Skeletal muscle satellite cell (primary cell): ENCODE data around the gene TNFRSF9.
"Not testable (repeated sequence)": the region's sequence is repeated elsewhere in the genome, so short reads cannot be mapped to it uniquely, and the experiment has no call there.

ENCODE experiments used
- H3K27me3 ChIP-seq: 2 replicates; pipeline ENCODE4 v1.7.0; 2013; ENCODE audit warnings: low read length; ENCODE audit not compliant: control insufficient read depth, insufficient read depth
- H3K36me3 ChIP-seq: 2 replicates; pipeline ENCODE4 v1.7.0; 2013; ENCODE audit warnings: mild to moderate bottlenecking, control low read depth, low read length; ENCODE audit not compliant: insufficient read depth
- H3K4me1 ChIP-seq: 2 replicates; pipeline ENCODE4 v1.7.0; 2013; ENCODE audit warnings: low read length; ENCODE audit not compliant: control insufficient read depth, insufficient read depth
- H3K4me2 ChIP-seq: 2 replicates; pipeline ENCODE4 v1.7.0; 2013; ENCODE audit warnings: mild to moderate bottlenecking, low read length
- H3K4me3 ChIP-seq: 2 replicates; pipeline ENCODE4 v1.7.0; 2013; ENCODE audit warnings: low read length
- H3K9ac ChIP-seq: 2 replicates; pipeline ENCODE4 v1.7.0; 2013; ENCODE audit warnings: mild to moderate bottlenecking, low read depth, low read length, moderate library complexity
- H3K9me3 ChIP-seq: replicated peaks from 2 replicates; pipeline ENCODE4 v1.7.0; 2013; ENCODE audit warnings: mild to moderate bottlenecking, control low read depth, low read length

The TNFRSF9 gene

GRCh38 chr1:7956218-7957032, 15.8 kb upstream of the TNFRSF9 start:
- no peaks in the 10 kb centered on the region for H3K36me3 ChIP-seq
- H3K4me3 ChIP-seq: no peak overlapping the region
- peaks cover 6% of the 10 kb centered on the region for H3K4me1 ChIP-seq
- no peak overlapping the region for H3K4me2 ChIP-seq
- no peaks in the 10 kb centered on the region for H3K9me3 ChIP-seq
- no peaks in the 10 kb centered on the region for H3K27me3 ChIP-seq
- no peak overlapping the region for H3K9ac ChIP-seq

- H3K9ac ChIP-seq: peak overlapping the region; percentile 82
- no peaks in the 10 kb centered on the region for H3K36me3 ChIP-seq
- no peaks in the 10 kb centered on the region for H3K9me3 ChIP-seq
- no peaks in the 10 kb centered on the region for H3K27me3 ChIP-seq
- H3K4me2 ChIP-seq: peak overlapping the region; percentile 87
- H3K4me3 ChIP-seq: peak overlapping the region; percentile 77
- H3K4me1 ChIP-seq: peaks cover 6% of the 10 kb centered on the region
Measured at GRCh38 chr1:7954683-7955082, 14.0 kb upstream of the TNFRSF9 start.

- Histone ChIP-seq H3K4me3 (peak overlapping the region; percentile 77), H3K4me1 (peaks cover 9% of the 10 kb centered on the region), H3K9ac (peak overlapping the region; percentile 82), H3K36me3 (no peaks in the 10 kb centered on the region), H3K9me3 (no peaks in the 10 kb centered on the region), H3K27me3 (no peaks in the 10 kb centered on the region), H3K4me2 (peak overlapping the region; percentile 87)
Measured at GRCh38 chr1:7953850-7954609, 13.4 kb upstream of the TNFRSF9 start.

GRCh38 chr1:7952791-7953190, 12.2 kb upstream of the TNFRSF9 start:
- peaks cover 15% of the 10 kb centered on the region for H3K4me1 ChIP-seq
- H3K36me3 ChIP-seq, H3K9ac ChIP-seq, H3K27me3 ChIP-seq, H3K4me3 ChIP-seq, H3K9me3 ChIP-seq, H3K4me2 ChIP-seq: not testable (repeated sequence)

- Histone ChIP-seq H3K4me3 (no peak overlapping the region), H3K9ac (no peak overlapping the region), H3K4me1 (peaks cover 15% of the 10 kb centered on the region), H3K4me2 (peak overlapping the region; percentile 21), H3K27me3 (no peaks in the 10 kb centered on the region), H3K36me3 (no peaks in the 10 kb centered on the region), H3K9me3 (no peaks in the 10 kb centered on the region)
Measured at GRCh38 chr1:7948960-7949359, 8.3 kb upstream of the TNFRSF9 start.

- Histone ChIP-seq H3K27me3 (peaks cover 20% of the 10 kb centered on the region), H3K4me3 (no peak overlapping the region), H3K9ac (no peak overlapping the region), H3K9me3 (no peaks in the 10 kb centered on the region), H3K4me2 (no peak overlapping the region), H3K4me1 (peaks cover 25% of the 10 kb centered on the region), H3K36me3 (no peaks in the 10 kb centered on the region)
Measured at GRCh38 chr1:7943251-7943650, 2.6 kb upstream of the TNFRSF9 start.

- Histone ChIP-seq H3K9ac (no peak overlapping the region), H3K36me3 (no peaks in the 10 kb centered on the region), H3K9me3 (no peaks in the 10 kb centered on the region), H3K4me1 (peaks cover 25% of the 10 kb centered on the region), H3K4me3 (peak overlapping the region; percentile 19), H3K4me2 (peak overlapping the region; percentile 59), H3K27me3 (peaks cover 25% of the 10 kb centered on the region)
Measured at GRCh38 chr1:7942214-7942921, 1.7 kb upstream of the TNFRSF9 start.

GRCh38 chr1:7941437-7941793, 776 bp upstream of the TNFRSF9 start:
- H3K36me3 ChIP-seq: no peaks in the 10 kb centered on the region
- H3K4me1 ChIP-seq: peaks cover 25% of the 10 kb centered on the region
- H3K4me3 ChIP-seq: peak overlapping the region; percentile 28
- no peak overlapping the region for H3K9ac ChIP-seq
- H3K4me2 ChIP-seq: peak overlapping the region; percentile 59
- H3K9me3 ChIP-seq: no peaks in the 10 kb centered on the region
- peaks cover 34% of the 10 kb centered on the region for H3K27me3 ChIP-seq

GRCh38 chr1:7940034-7940433, 605 bp downstream of the TNFRSF9 start:
- peaks cover 25% of the 10 kb centered on the region for H3K4me1 ChIP-seq
- no peak overlapping the region for H3K4me3 ChIP-seq
- peaks cover 42% of the 10 kb centered on the region for H3K27me3 ChIP-seq
- H3K36me3 ChIP-seq: no peaks in the 10 kb centered on the region
- no peak overlapping the region for H3K4me2 ChIP-seq
- no peak overlapping the region for H3K9ac ChIP-seq
- H3K9me3 ChIP-seq: no peaks in the 10 kb centered on the region

- no peaks in the 10 kb centered on the region for H3K36me3 ChIP-seq
- no peak overlapping the region for H3K4me3 ChIP-seq
- H3K9me3 ChIP-seq: no peaks in the 10 kb centered on the region
- no peak overlapping the region for H3K4me2 ChIP-seq
- H3K27me3 ChIP-seq: peaks cover 42% of the 10 kb centered on the region
- no peak overlapping the region for H3K9ac ChIP-seq
- peaks cover 25% of the 10 kb centered on the region for H3K4me1 ChIP-seq
Measured at GRCh38 chr1:7938070-7938469, 2.6 kb downstream of the TNFRSF9 start.

- H3K4me1 ChIP-seq: no peaks in the 10 kb centered on the region
- no peak overlapping the region for H3K4me2 ChIP-seq
- H3K27me3 ChIP-seq: peaks cover 51% of the 10 kb centered on the region
Measured at GRCh38 chr1:7932524-7933138, 8.0 kb downstream of the TNFRSF9 start.

More at GRCh38 chr1:7932524-7933138, 8.0 kb downstream of the TNFRSF9 start:
- Histone ChIP-seq H3K36me3 (no peaks in the 10 kb centered on the region), H3K4me3 (no peak overlapping the region), H3K9ac (no peak overlapping the region), H3K9me3 (no peaks in the 10 kb centered on the region)
